Amygdala (tissue), 56 donors: ENCODE results near the gene ABCA13.

Experiments
- DNase-seq, 56 donors: peaks; one replicate each; lab custom pipeline; 2025; lab: John Stamatoyannopoulos, UW

The ABCA13 gene

GRCh38 chr7:48420206-48420605, 248.9 kb downstream of the ABCA13 start:
- no peak for DNase-seq

GRCh38 chr7:48421357-48421756, 250.1 kb downstream of the ABCA13 start:
- DNase-seq, result no peak

- no peak for DNase-seq
Measured at GRCh38 chr7:48424731-48425130, 253.5 kb downstream of the ABCA13 start.

GRCh38 chr7:48426331-48426965, 255.2 kb downstream of the ABCA13 start:
- DNase-seq, result no peak

GRCh38 chr7:48426966-48427555, 255.8 kb downstream of the ABCA13 start:
- DNase-seq, result no peak

GRCh38 chr7:48427671-48428070, 256.4 kb downstream of the ABCA13 start:
- DNase-seq, result no peak

- DNase-seq, result no peak
Measured at GRCh38 chr7:48428091-48428684, 256.9 kb downstream of the ABCA13 start.

GRCh38 chr7:48429117-48429516, 257.9 kb downstream of the ABCA13 start:
- DNase-seq, result no peak

- no peak for DNase-seq
Measured at GRCh38 chr7:48438206-48438605, 266.9 kb downstream of the ABCA13 start.

GRCh38 chr7:48441848-48442492, 270.7 kb downstream of the ABCA13 start:
- no peak for DNase-seq

GRCh38 chr7:48443051-48443450, 271.8 kb downstream of the ABCA13 start:
- DNase-seq, result no peak

GRCh38 chr7:48446721-48447120, 275.5 kb downstream of the ABCA13 start:
- DNase-seq, result no peak

- DNase-seq, result no peak
Measured at GRCh38 chr7:48452218-48452617, 281.0 kb downstream of the ABCA13 start.

- DNase-seq, result no peak
Measured at GRCh38 chr7:48454750-48455192, 283.5 kb downstream of the ABCA13 start.

GRCh38 chr7:48455363-48455762, 284.1 kb downstream of the ABCA13 start:
- DNase-seq, result no peak

- no peak for DNase-seq
Measured at GRCh38 chr7:48458701-48459524, 287.7 kb downstream of the ABCA13 start.

- no peak for DNase-seq
Measured at GRCh38 chr7:48466713-48467112, 295.5 kb downstream of the ABCA13 start.

- no peak for DNase-seq
Measured at GRCh38 chr7:48471196-48471595, 299.9 kb downstream of the ABCA13 start.

GRCh38 chr7:48472640-48473039, 301.4 kb downstream of the ABCA13 start:
- no peak for DNase-seq

GRCh38 chr7:48473205-48473865, 302.1 kb downstream of the ABCA13 start:
- no peak for DNase-seq
